SK-N-SH treated with all-trans-retinoic acid at 6 μM for 48 hours (cell line): ENCODE results near the gene FGF19.

Experiments
- ATAC-seq: fragments of 200-7000 bp; cut with Tn5 transposase; 3 replicates; pipeline ENCODE4 v1.9.1; 2020; ENCODE audit warnings: mild to moderate bottlenecking, moderate library complexity
- ARNTL ChIP-seq: fragments of 450-650 bp; formaldehyde crosslinking; IDR thresholded peaks from 2 replicates; pipeline ENCODE4 v1.5.0; 2020; ENCODE audit warnings: low read depth, mild to moderate bottlenecking, moderate library complexity, borderline replicate concordance
- BACH2 ChIP-seq: fragments of 250-450 bp; sonication (Bioruptor Pico); IDR thresholded peaks from 2 replicates; pipeline ENCODE4 v1.9.0; 2021; ENCODE audit warnings: mild to moderate bottlenecking, borderline replicate concordance
- CREB5 ChIP-seq: fragments of 250-450 bp; sonication (Bioruptor Pico); IDR thresholded peaks from 2 replicates; pipeline ENCODE4 v1.5.1; 2020; ENCODE audit warnings: low read depth, mild to moderate bottlenecking, moderate library complexity
- CSDC2 ChIP-seq: fragments of 250-450 bp; sonication (Bioruptor Pico); IDR thresholded peaks from 2 replicates; pipeline ENCODE4 v1.5.0; 2020; ENCODE audit warnings: mild to moderate bottlenecking, moderate library complexity
- CSRNP3 ChIP-seq: fragments of 250-450 bp; sonication (Bioruptor Pico); IDR thresholded peaks from 2 replicates; pipeline ENCODE4 v1.5.1; 2021; ENCODE audit warnings: mild to moderate bottlenecking, moderate library complexity
- ESRRG ChIP-seq: fragments of 250-450 bp; sonication (Bioruptor Pico); IDR thresholded peaks from 2 replicates; pipeline ENCODE4 v1.6.1; 2021; ENCODE audit warnings: mild to moderate bottlenecking
- GLIS3 ChIP-seq: fragments of 250-450 bp; sonication (Bioruptor Pico); IDR thresholded peaks from 2 replicates; pipeline ENCODE4 v1.5.0; 2020; ENCODE audit warnings: mild to moderate bottlenecking, moderate library complexity
- ISL1 ChIP-seq: fragments of 250-450 bp; sonication (Bioruptor Pico); IDR thresholded peaks from 2 replicates; pipeline ENCODE4 v2.1.2; 2022; ENCODE audit warnings: mild to moderate bottlenecking, moderate library complexity
- OSR1 ChIP-seq: fragments of 250-450 bp; sonication (Bioruptor Pico); IDR thresholded peaks from 2 replicates; pipeline ENCODE4 v1.8.0; 2022; ENCODE audit warnings: moderate library complexity, mild to moderate bottlenecking, inconsistent platforms
- PATZ1 ChIP-seq: fragments of 250-450 bp; sonication (Bioruptor Pico); IDR thresholded peaks from 2 replicates; pipeline ENCODE4 v1.8.0; 2020; ENCODE audit warnings: mild to moderate bottlenecking, moderate library complexity, borderline replicate concordance
- POU6F1 ChIP-seq: fragments of 250-450 bp; sonication (Bioruptor Pico); IDR thresholded peaks from 2 replicates; pipeline ENCODE4 v1.8.0; 2021; ENCODE audit warnings: low read depth, mild to moderate bottlenecking, moderate library complexity, borderline replicate concordance
- PPARA ChIP-seq: fragments of 250-450 bp; sonication (Bioruptor Pico); IDR thresholded peaks from 2 replicates; pipeline ENCODE4 v1.5.0; 2020; ENCODE audit warnings: mild to moderate bottlenecking, borderline replicate concordance
- RARB ChIP-seq: fragments of 250-450 bp; sonication (Bioruptor Pico); IDR thresholded peaks from 2 replicates; pipeline ENCODE4 v1.8.0; 2021; ENCODE audit warnings: mild to moderate bottlenecking, moderate library complexity
- SNAI2 ChIP-seq: fragments of 250-450 bp; sonication (Bioruptor Pico); IDR thresholded peaks from 2 replicates; pipeline ENCODE4 v1.5.0; 2020; ENCODE audit warnings: mild to moderate bottlenecking, moderate library complexity
- TCF4 ChIP-seq: fragments of 250-450 bp; sonication (Bioruptor Pico); IDR thresholded peaks from 2 replicates; pipeline ENCODE4 v1.8.0; 2021; ENCODE audit warnings: mild to moderate bottlenecking, moderate library complexity, borderline replicate concordance
- TOX ChIP-seq: fragments of 250-450 bp; sonication (Bioruptor Pico); IDR thresholded peaks from 2 replicates; pipeline ENCODE4 v1.8.0; 2021; ENCODE audit warnings: mild to moderate bottlenecking, moderate library complexity, borderline replicate concordance
- TSHZ2 ChIP-seq: fragments of 250-450 bp; sonication (Bioruptor Pico); IDR thresholded peaks from 2 replicates; pipeline ENCODE4 v1.5.0; 2020; ENCODE audit warnings: mild to moderate bottlenecking, moderate library complexity
- ZC3H10 ChIP-seq: fragments of 250-450 bp; sonication (Bioruptor Pico); IDR thresholded peaks from 2 replicates; pipeline ENCODE4 v1.5.1; 2021; ENCODE audit warnings: mild to moderate bottlenecking, moderate library complexity
- ZFP3 ChIP-seq: fragments of 250-450 bp; sonication (Bioruptor Pico); IDR thresholded peaks from 2 replicates; pipeline ENCODE4 v1.5.0; 2020; ENCODE audit warnings: mild to moderate bottlenecking, moderate library complexity
- ZFP30 ChIP-seq: fragments of 450-650 bp; formaldehyde crosslinking; IDR thresholded peaks from 2 replicates; pipeline ENCODE4 v1.5.0; 2022; ENCODE audit warnings: mild to moderate bottlenecking, moderate library complexity
- ZNF565 ChIP-seq: fragments of 450-650 bp; formaldehyde crosslinking; conservative IDR thresholded peaks from 2 replicates; pipeline ENCODE4 v1.5.0; 2020; ENCODE audit warnings: low read depth, mild to moderate bottlenecking, moderate library complexity
- ZNF70 ChIP-seq: fragments of 450-650 bp; formaldehyde crosslinking; IDR thresholded peaks from 2 replicates; pipeline ENCODE4 v1.5.0; 2020; ENCODE audit warnings: mild to moderate bottlenecking, moderate library complexity
- ZNF8 ChIP-seq: fragments of 450-650 bp; formaldehyde crosslinking; IDR thresholded peaks from 2 replicates; pipeline ENCODE4 v1.5.0; 2020; ENCODE audit warnings: mild to moderate bottlenecking, moderate library complexity

FGF19 gene

GRCh38 chr11:69686452-69686851 is 17.4 kb downstream of the FGF19 start:
- ATAC-seq = no peak
- TF ChIP-seq TSHZ2 (CRISPR knock-in tag) = no peak
- TF ChIP-seq PPARA (CRISPR knock-in tag) = no peak
- no peak for TF ChIP-seq ZFP30
- no peak for TF ChIP-seq CREB5 (CRISPR knock-in tag)
- TF ChIP-seq ESRRG (CRISPR knock-in tag) = no peak
- no peak for TF ChIP-seq ZNF70 (CRISPR knock-in tag)
- no peak for TF ChIP-seq PATZ1 (CRISPR knock-in tag)
- TF ChIP-seq CSDC2 (CRISPR knock-in tag) = no peak
- TF ChIP-seq ISL1 (CRISPR knock-in tag) = no peak
- TF ChIP-seq ARNTL = no peak
- no peak for TF ChIP-seq ZNF565
- no peak for TF ChIP-seq CSRNP3
- no peak for TF ChIP-seq OSR1 (CRISPR knock-in tag)
- TF ChIP-seq GLIS3 = no peak
- no peak for TF ChIP-seq ZNF8 (CRISPR knock-in tag)
- no peak for TF ChIP-seq TOX (CRISPR knock-in tag)
- no peak for TF ChIP-seq SNAI2 (CRISPR knock-in tag)
- TF ChIP-seq ZFP3 = no peak

- ATAC-seq = no peak
- no peak for TF ChIP-seq RARB
- no peak for TF ChIP-seq ARNTL
- no peak for TF ChIP-seq ZNF70 (CRISPR knock-in tag)
- TF ChIP-seq POU6F1 (CRISPR knock-in tag) = no peak
- TF ChIP-seq ZC3H10 (CRISPR knock-in tag) = no peak
- TF ChIP-seq TOX (CRISPR knock-in tag) = no peak
- no peak for TF ChIP-seq BACH2 (CRISPR knock-in tag)
- TF ChIP-seq ZFP3 = no peak
- no peak for TF ChIP-seq TCF4 (CRISPR knock-in tag)
Observed at GRCh38 chr11:69685348-69685747, 18.5 kb downstream of the FGF19 start.

- ATAC-seq = no peak
- TF ChIP-seq POU6F1 (CRISPR knock-in tag) (no peak), PPARA (CRISPR knock-in tag) (no peak), CSRNP3 (no peak), ZNF8 (CRISPR knock-in tag) (no peak), ZNF70 (CRISPR knock-in tag) (no peak), ZFP30 (no peak), TOX (CRISPR knock-in tag) (no peak), ESRRG (CRISPR knock-in tag) (no peak), PATZ1 (CRISPR knock-in tag) (no peak), ARNTL (no peak), ZFP3 (no peak), TCF4 (CRISPR knock-in tag) (no peak), SNAI2 (CRISPR knock-in tag) (no peak), RARB (no peak), ISL1 (CRISPR knock-in tag) (no peak)
Observed at GRCh38 chr11:69684651-69685050, 19.2 kb downstream of the FGF19 start.
